T1000 (cell line): Measurements from ENCODE around the gene CACNA2D3.

Source experiments
- DNase-seq: peaks from one replicate; lab custom pipeline; 2025; ENCODE audit warnings: mixed read lengths; lab: John Stamatoyannopoulos, UW

Gene CACNA2D3

GRCh38 chr3:54341811-54342210, 219.5 kb downstream of the CACNA2D3 start:
- DNase-seq, result no peak

DNA sequence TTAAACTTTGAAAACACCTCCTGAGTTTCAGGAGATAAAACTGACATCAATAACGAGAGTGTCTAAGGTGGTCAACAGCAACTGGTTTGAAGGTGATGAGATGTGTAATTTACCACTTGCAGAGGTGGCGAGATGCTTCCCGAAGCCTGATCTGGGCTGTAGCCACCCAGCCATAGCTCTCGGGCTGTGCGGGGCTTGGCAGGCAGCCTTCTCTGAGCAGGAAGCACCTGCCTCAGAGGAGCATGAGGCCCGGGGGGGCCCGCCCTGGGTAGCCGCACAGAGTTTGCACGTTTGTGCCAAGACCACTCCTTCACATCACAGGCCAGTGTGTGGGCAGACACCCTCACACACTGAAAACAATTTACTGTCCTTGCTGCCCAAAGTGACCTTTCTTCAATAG, 220.3 kb downstream of the CACNA2D3 start:
- DNase-seq, result no peak

DNA sequence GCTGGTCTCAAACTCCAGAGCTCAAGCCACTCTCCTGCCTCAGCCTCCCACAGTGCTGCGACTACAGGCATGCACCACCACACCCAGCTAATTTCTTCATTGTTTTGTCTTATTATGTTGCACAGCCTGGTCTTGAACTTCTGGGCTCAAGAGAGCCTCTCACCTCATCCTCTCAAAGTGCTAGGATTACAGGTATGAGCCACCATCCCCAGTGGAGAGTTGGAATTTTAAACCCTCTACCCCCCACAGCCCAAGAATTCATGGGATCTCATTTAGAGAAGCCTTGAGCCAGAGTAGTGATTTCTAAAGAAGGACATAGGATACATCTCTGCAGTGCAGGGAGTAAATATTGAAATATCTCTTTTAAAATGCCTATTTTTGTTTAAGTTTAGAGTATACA, 221.1 kb downstream of the CACNA2D3 start:
- no peak for DNase-seq

DNA sequence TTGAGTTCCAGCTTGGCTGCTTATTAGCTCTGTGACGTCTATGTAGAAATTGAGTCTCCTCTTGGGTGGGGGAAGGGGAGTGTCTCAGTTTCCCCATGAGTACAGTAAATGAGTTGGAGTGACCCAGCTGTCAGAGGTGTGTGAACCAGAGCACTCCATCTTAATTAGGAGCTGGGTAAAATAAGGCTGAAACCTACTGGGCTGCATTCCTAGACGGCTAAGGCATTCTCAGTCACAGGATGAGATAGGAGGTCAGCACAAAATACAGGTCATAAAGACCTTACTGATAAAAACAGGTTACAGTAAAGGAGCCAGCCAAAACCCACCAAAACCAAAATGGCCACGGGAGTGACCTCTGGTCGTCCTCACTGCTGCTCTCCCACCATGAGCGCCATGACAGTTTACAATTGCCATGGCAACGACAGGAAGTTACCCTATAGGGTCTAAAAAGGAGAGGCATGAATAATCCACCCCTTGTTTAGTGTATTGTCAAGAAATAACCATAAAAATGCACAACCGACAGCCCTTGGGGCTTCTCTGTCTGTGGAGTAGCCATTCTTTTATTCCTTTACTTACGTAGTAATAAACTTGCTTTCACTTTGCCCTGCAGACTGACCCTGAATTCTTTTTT, 222.4 kb downstream of the CACNA2D3 start:
- DNase-seq, result no peak

DNA sequence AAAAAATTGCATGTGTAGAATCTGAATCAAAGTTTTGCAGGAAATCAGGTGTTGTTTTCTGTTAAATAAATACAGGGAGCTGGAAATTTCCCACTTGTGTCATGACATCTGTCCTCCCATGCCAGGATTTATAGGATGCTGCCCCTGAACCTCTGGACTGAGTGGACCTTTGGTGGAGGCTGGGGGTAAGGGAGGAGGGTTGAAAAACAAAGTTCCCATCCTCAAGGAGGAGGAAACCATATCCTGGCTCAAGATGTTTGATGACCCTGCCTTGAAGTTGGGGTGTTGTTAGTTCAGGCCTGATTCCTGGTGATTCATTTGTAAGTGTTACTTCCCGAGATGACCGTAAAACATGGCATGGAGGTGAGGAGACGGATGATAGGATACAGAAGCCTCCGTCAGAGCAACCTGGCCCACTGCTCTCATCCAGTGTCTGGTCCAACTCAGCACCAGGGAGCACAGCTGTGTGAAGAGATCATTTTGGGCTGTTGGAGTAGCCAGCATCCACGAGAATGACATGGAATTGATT, 223.6 kb downstream of the CACNA2D3 start:
- DNase-seq, result no peak

GRCh38 chr3:54347060-54347459, 224.7 kb downstream of the CACNA2D3 start:
- DNase-seq, result no peak

DNA sequence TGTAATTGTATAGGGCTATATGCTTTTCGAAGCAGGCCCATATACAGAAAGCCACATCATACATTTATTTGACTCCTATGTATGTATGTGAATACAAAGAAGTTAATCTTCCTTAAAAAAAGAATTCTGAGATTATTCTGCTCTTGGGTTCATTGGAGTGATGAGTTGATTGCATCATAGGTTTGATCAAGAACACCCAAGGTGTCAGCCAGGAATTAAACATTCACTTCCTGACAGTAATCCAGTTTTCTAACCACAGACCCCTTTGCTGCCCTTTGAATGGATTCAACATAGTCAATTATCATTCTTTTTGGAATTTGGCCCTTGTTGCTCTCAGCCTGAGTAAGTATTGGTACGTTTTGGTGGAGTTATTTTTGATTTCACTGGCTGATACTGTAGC, 225.6 kb downstream of the CACNA2D3 start:
- DNase-seq, result no peak

GRCh38 chr3:54349231-54349652, 226.9 kb downstream of the CACNA2D3 start:
- no peak for DNase-seq

- no peak for DNase-seq
Observed at GRCh38 chr3:54349691-54350090, 227.3 kb downstream of the CACNA2D3 start.

DNA sequence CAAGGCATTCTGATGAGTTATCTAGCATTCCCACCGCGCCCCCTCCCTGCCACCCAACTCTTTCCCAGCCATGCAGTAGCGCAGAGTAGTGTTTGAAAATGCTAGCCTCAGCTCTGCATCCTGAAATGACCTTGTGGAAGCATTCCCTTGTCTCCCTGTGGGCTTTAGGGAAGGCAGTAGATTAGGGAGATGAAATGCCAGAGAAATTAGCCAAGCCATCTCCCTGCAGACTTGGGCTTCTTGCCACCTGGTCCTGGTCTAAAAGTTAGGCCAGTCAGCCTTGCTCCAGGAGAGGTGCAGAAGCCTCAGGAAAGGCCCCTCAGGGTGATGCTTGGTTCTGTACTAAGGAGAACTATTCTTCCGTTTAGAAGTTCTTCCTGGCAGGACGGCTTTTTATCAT, 231.2 kb downstream of the CACNA2D3 start:
- DNase-seq, result no peak

- DNase-seq, result no peak
Observed at GRCh38 chr3:54353946-54354345, 231.6 kb downstream of the CACNA2D3 start.

- no peak for DNase-seq
Observed at GRCh38 chr3:54355800-54356199, 233.4 kb downstream of the CACNA2D3 start.

DNA sequence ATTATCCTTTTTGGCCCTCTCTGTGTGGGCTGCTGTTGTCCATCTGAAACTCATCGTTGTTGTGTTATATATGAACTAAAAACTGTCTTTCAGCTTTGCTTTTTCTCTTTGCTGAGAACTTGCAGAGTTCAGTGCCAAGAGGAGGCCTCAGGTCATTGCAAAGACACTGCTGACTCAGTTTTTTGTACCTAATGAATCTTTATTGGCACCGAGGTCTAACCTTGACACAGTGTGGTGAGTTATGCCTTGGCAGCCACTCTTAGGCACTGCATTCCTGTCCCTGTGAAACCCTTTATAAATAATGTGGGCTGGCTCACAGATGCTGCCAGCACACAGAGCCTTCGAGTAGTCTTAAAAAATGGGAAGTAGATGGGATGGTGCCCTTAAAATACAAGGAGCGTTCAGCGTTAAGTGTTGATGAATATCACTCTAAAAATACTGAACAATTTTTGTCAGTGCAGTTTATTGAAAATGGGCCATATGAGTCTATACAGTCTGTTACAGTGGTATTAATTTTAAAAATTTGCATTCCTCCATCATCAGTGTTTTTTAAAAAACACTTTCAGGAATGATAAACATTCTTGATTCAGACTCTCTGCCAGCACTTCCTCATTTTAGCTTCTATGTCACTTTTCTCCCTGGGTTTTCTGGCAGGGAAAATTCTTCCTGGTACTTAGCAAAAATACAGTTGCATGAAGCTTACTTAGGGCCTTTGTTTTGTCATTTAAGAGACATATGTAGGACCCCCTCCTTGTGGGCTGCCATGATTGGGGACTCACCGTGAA, 234.1 kb downstream of the CACNA2D3 start:
- DNase-seq, result no peak

- DNase-seq, result no peak
Observed at GRCh38 chr3:54357301-54357700, 234.9 kb downstream of the CACNA2D3 start.

DNA sequence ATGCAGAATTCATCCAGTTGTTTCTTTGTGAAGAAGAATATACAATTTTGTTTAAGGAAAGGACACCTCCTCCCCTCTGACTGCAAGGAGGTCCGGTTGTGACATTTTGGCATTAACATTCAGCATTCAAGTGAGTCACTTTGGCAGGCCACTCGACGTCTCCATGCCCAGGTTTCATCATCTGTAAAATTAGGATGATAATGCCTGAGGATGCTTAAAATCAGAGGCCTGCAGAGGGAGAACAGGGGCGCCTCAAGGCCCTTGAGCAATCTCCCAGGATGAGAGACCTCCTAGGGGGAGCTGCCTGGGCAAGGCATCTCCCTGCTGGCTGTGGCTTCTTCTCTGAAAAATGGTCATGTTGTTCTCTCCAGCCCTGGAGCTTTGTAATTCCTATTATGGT, 236.0 kb downstream of the CACNA2D3 start:
- DNase-seq, result no peak

GRCh38 chr3:54358969-54359694, 236.8 kb downstream of the CACNA2D3 start:
- DNase-seq, result no peak

GRCh38 chr3:54360320-54360719, 238.0 kb downstream of the CACNA2D3 start:
- DNase-seq, result no peak

GRCh38 chr3:54361746-54362283, 239.5 kb downstream of the CACNA2D3 start:
- DNase-seq, result no peak

GRCh38 chr3:54366007-54366750, 243.8 kb downstream of the CACNA2D3 start:
- no peak for DNase-seq

- no peak for DNase-seq
Observed at GRCh38 chr3:54366839-54367238, 244.5 kb downstream of the CACNA2D3 start.

- DNase-seq, result no peak
Observed at GRCh38 chr3:54372232-54372631, 249.9 kb downstream of the CACNA2D3 start.
